Fibroblast of pulmonary artery (primary cell): ENCODE data around the gene APOBR.
"Not testable (repeated sequence)": the region's sequence is repeated elsewhere in the genome, so short reads cannot be mapped to it uniquely, and the experiment has no call there.

Source experiments
- DNase-seq: peaks from one replicate; pipeline ENCODE4 v3.0.0-alpha.2; 2010; ENCODE audit warnings: low read depth
- H3K4me3 ChIP-seq: replicated peaks from 2 replicates; pipeline ENCODE4 v1.5.1; 2011; ENCODE audit warnings: low read depth, mild to moderate bottlenecking, control low read depth, low read length, moderate library complexity
- CTCF ChIP-seq: IDR thresholded peaks from 2 replicates; pipeline ENCODE4 v1.5.1; 2011; ENCODE audit warnings: mild to moderate bottlenecking, control low read depth, low read length, inconsistent platforms; ENCODE audit errors: missing control alignments

The APOBR gene

DNA sequence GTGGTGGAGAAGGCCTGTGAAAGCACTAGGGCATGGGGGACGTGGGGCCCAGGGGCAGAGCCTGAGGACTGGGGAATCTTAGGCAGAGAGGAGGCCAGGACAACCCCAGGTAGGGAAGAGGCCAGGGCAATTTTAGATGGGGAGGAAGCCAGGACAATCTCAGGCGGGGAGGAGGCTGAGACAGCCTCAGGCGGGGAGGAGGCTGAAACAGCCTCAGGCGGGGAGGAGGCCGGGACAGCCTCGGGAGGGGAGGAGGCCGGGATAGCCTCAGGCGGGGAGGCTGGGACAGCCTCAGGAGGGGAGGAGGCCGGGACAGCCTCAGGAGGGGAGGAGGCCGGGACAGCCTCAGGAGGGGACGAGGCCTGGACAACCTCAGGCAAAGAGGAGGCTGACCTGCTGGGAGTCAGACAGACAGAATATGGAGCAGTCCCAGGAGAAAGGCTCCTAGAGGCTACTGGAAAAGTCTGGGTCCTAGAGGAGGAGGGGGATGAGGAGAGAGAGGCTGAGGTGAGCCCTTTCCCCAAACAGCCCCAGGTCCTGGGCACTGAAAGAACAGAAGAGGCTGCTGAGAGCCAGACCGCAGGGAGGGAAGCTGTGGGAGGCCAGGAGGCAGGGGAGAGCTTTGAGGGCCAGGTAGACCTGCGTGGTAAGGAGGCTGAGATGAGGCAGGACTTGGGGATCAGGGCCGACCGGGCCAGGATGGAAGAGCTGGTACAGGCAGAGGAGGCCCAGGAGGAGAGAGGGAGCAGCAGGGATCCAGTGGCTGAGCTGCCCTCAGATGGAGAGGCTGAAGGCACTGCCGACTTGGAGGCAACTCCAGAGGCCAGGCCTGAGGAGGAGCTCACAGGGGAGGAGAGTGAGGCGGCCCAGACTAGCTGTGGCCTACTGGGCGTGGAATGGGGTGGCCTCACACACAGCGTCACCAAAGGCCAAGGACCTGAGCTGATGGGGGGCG lies 1.6 kb downstream of the APOBR start:
- TF ChIP-seq CTCF, result no peak
- H3K4me3 ChIP-seq, result no peak overlapping the region
- no peak for DNase-seq

GRCh38 chr16:28496844-28497243 lies 2.4 kb downstream of the APOBR start:
- TF ChIP-seq CTCF, result no peak
- H3K4me3 ChIP-seq, result no peak overlapping the region

DNA sequence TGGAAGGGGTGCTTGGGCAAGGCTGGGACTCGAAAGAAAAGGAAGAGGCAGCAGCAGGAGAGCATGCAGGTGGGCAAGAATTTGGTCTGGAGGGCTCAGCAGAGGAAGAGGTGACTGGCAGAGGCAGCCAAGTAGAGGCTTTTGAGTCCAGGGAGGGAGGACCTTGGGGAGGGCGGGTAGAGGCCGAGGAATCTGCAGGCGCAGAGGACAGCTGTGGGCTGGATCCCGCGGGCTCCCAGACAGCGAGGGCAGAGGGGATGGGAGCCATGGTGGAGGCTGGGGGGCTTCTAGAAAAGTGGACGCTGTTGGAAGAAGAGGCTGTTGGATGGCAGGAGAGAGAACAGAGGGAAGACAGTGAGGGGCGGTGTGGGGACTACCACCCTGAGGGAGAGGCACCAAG lies 2.9 kb downstream of the APOBR start:
- H3K4me3 ChIP-seq, result no peak overlapping the region
- TF ChIP-seq CTCF, result no peak
- no peak for DNase-seq

More at GRCh38 chr16:28496844-28497243, 2.4 kb downstream of the APOBR start:
- no peak for DNase-seq

GRCh38 chr16:28497861-28498599 lies 3.6 kb downstream of the APOBR start:
- H3K4me3 ChIP-seq, result no peak overlapping the region
- no peak for DNase-seq
- no peak for TF ChIP-seq CTCF

DNA sequence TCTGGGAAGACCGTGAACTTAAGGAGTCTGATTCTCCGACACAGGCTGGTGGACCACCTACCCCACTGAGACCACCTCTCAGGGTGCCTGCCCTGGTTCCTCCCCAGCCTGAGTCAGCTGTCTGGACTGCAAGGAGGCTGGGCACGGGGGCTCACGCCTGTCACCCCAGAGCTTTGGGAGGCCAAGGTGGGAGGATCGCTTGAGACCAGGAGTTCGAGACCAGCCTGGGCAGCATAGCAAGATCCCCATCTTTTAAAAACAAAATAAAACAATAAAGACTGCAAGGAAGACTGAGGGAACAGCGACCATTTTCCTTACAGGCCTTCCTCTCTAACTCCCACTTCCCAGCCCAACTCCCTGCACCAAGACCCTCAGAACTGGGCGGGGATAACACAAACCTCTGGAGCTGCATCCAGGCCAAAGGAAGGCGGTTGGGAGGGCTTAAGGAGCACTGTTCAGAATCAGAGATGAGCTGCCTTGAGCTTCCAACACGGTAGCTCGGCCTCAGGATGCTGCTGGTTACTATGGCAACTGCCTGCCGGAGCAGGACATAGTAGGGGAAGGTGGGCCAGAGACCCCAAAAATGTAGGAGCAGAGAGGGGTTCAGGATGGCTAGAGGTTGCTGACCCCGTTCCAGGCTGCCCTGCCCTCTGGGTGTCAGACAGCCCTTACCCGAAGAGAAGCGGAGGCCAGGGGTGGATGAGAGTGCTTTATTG lies 4.4 kb downstream of the APOBR start:
- DNase-seq, result no peak
- H3K4me3 ChIP-seq, result no peak overlapping the region
- no peak for TF ChIP-seq CTCF

DNA sequence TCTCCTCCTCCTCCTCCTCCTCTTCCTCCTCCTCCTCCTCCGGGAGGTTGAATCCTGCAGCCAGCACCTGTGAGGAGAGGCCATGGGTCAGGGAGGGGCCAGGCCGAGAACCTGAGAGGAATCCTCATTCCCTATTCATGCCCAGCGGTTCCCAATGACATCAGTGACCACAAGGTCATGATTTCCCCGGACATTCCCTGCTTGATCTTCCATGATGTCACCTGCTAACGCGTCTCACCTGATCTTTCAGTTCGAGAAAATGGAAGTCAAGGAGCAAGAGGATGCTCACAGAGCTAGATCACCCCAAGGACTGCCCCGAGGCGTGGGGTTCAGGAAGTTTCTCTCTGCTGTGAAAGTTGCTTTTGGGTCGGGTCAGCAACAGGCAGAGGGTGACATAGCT lies 5.4 kb downstream of the APOBR start:
- no peak for DNase-seq
- no peak for TF ChIP-seq CTCF
- H3K4me3 ChIP-seq, result no peak overlapping the region

DNA sequence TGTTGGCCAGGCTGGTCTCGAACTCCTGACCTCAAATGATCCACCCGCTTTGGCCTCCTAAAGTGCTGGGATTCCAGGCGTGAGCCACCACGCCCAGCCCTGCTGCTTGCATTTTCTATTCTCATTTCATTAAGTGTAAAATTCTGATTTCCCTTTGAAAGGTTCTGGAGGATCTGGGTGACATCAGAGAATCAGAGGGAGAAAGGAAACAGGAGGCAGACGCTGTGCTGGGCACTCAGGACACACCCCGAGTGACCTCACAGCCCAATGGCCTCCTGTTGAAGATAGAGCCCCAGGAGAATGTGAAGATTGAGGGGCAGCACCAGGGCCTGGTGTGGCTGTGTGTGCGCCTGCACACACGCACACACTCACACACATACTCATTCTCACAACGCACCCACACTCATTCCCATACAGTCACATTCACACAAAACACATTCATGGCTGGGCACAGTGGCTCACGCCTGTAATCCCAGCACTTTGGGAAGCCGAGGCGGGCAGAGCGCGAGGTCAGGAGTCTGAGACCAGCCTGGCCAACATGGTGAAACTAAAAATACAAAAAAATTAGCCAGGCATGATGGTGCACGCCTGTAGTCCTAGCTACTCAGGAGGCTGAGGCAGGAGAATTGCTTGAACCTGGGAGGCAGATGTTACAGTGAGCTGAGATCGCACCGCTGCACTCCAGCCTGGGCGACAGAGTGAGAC lies 6.2 kb downstream of the APOBR start:
- not testable (repeated sequence) for H3K4me3 ChIP-seq, DNase-seq
